ENCODE measurements around the gene TSEN15. TPM values are rescaled to one million over a fixed set of nuclear protein-coding genes. Genes with fewer than 3 reads are reported as not detected.

TSEN15 gene
- total and polyA plus RNA-seq, 10 of the 15 experiments (the other 5 are each of a cell fraction or from before 2014, with no cell fraction given), result 21.1 to 136 (median 70.2) TPM

GRCh38 chr1:184049291-184049690 is 2.2 kb upstream of the TSEN15 start:
- no peak overlapping the region for H3K4me3 ChIP-seq
- H2AFZ ChIP-seq (ENCODE audit: control insufficient read depth, low read depth, low read length), result no peak overlapping the region
- CTCF ChIA-PET, result interaction anchor here (1.6 kb wide), 1 partner anchor 173 kb away, joined by 5 read pairs; no protein-coding TSS in a partner anchor
- POLR2A ChIA-PET, result no interaction called here
- H3K4me2 ChIP-seq (ENCODE audit: control insufficient read depth, insufficient read depth), result no peak overlapping the region
- H3K79me2 ChIP-seq (ENCODE audit: control insufficient read depth, insufficient read depth, low read length), result peaks cover 15% of the 10 kb centered on the region
- no peaks in the 10 kb centered on the region for H3K36me3 ChIP-seq (ENCODE audit: control insufficient read depth in 2 of 2, insufficient read depth in 2 of 2, low read length in 1 of 2)
- no peaks in the 10 kb centered on the region; a peak in 1 of 4 replicates for H3K27me3 ChIP-seq (replicated peaks in 1 of 2; ENCODE audit: control insufficient read depth in 2 of 2, insufficient read depth in 2 of 2, low read length in 1 of 2)
- no TSS peak for BruUV-seq (replicated peaks)
- in situ Hi-C loops (cut with MboI) (no loop called here), intact Hi-C loops (cut with micrococcal nuclease; ENCODE audit: unreplicated experiment) (no loop called here)
- H3K9ac ChIP-seq (ENCODE audit: control insufficient read depth, insufficient read depth, low read length), result no peak overlapping the region
- no peak for DNase-seq (ENCODE audit: low read depth, low spot score)
- SMC1A ChIA-PET (ENCODE audit: uncharacterized antibody, unreplicated experiment), result interaction anchor here (0.6 to 2.7 kb wide), 2 partner anchors 11 to 350 kb away, joined by 4 to 7 read pairs; no protein-coding TSS in a partner anchor
- H3K4me1 ChIP-seq (ENCODE audit: control insufficient read depth, insufficient read depth, low read length), result peaks cover 7% of the 10 kb centered on the region; the same call in 1 of the 2 replicates
- 76% methylated on average over 2 of the region's 2 CpGs for WGBS (ENCODE audit: insufficient coverage, insufficient replicate concordance, low lambda C conversion rate, missing lambda C conversion rate)
- RAD21 ChIA-PET (ENCODE audit: unreplicated experiment), result interaction anchor here (1.3 kb wide), 1 partner anchor 133 kb away, joined by 4 read pairs; no protein-coding TSS in a partner anchor
- H3K27ac ChIP-seq (ENCODE audit: control insufficient read depth, insufficient read depth), result no peak overlapping the region
- FAIRE-seq, result no peak
- no peak for TF ChIP-seq ZBTB33 (IDR thresholded peaks at IDR 0.05)
- TF ChIP-seq BRCA1 (IDR thresholded peaks at IDR 0.05; ENCODE audit: low read depth, low read length), result no peak
- TF ChIP-seq IRF4 (IDR thresholded peaks at IDR 0.05; ENCODE audit: low read depth, low read length), result no peak
- no peak for TF ChIP-seq PML (IDR thresholded peaks at IDR 0.05; ENCODE audit: low read length)
- TF ChIP-seq SMC3 (IDR thresholded peaks at IDR 0.05; ENCODE audit: borderline replicate concordance, low read length), result no peak
- no peak for TF ChIP-seq RCOR1 (conservative IDR thresholded peaks at IDR 0.05; ENCODE audit: low read depth, low read length)
- TF ChIP-seq WRNIP1 (IDR thresholded peaks at IDR 0.05; ENCODE audit: borderline replicate concordance, low read depth, low read length), result no peak
- TF ChIP-seq IRF3 (IDR thresholded peaks at IDR 0.05), result no peak
- TF ChIP-seq TCF3 (IDR thresholded peaks at IDR 0.05; ENCODE audit: borderline replicate concordance, insufficient read depth, low read depth, low read length), result no peak
- no peaks in the 10 kb centered on the region for H4K20me1 ChIP-seq (ENCODE audit: control insufficient read depth, insufficient read depth)
- H3K9me3 ChIP-seq (replicated peaks; ENCODE audit: control insufficient read depth, insufficient read depth, low read length), result no peaks in the 10 kb centered on the region
- ATAC-seq, result no peak
